ENCODE measurements around the gene RASA2. TPM values are rescaled to one million over a fixed set of nuclear protein-coding genes. Genes with fewer than 3 reads are reported as not detected.
"Not testable (repeated sequence)": the region's sequence is repeated elsewhere in the genome, so short reads cannot be mapped to it uniquely, and the experiment has no call there.

RASA2 gene
- total RNA-seq, 1 donor from 2014 or later = 35.9 TPM

GRCh38 chr3:141529717-141530414, 43.0 kb downstream of the RASA2 start:
- DNase-seq (ENCODE audit: low spot score in 2 of 2) = no peak

GRCh38 chr3:141530415-141530768, 43.6 kb downstream of the RASA2 start:
- FAIRE-seq = no peak

More at GRCh38 chr3:141529717-141530414, 43.0 kb downstream of the RASA2 start:
- no peak for FAIRE-seq

GRCh38 chr3:141532609-141533008, 45.8 kb downstream of the RASA2 start:
- DNase-seq (ENCODE audit: low spot score in 2 of 2) = no peak
- FAIRE-seq = no peak

More at GRCh38 chr3:141530415-141530768, 43.6 kb downstream of the RASA2 start:
- no peak for DNase-seq (ENCODE audit: low spot score in 2 of 2)

- FAIRE-seq = not testable (repeated sequence)
These were observed 49.2 kb downstream of the RASA2 start for GRCh38 chr3:141536017-141536416.

GRCh38 chr3:141537856-141538255, 51.0 kb downstream of the RASA2 start:
- FAIRE-seq = no peak
- no peak for DNase-seq (ENCODE audit: low spot score in 2 of 2)

More at GRCh38 chr3:141536017-141536416, 49.2 kb downstream of the RASA2 start:
- DNase-seq (ENCODE audit: low spot score in 2 of 2) = not testable (repeated sequence)

GRCh38 chr3:141538568-141539240, 51.9 kb downstream of the RASA2 start:
- DNase-seq (ENCODE audit: low spot score in 2 of 2) = no peak
- no peak for FAIRE-seq

GRCh38 chr3:141539431-141540187, 52.8 kb downstream of the RASA2 start:
- no peak for DNase-seq (ENCODE audit: low spot score in 2 of 2)
- FAIRE-seq = no peak

GRCh38 chr3:141540531-141540930, 53.7 kb downstream of the RASA2 start:
- FAIRE-seq (peak; percentile 23), DNase-seq (ENCODE audit: low spot score in 2 of 2) (no peak)

- DNase-seq (ENCODE audit: low spot score in 2 of 2) = no peak
- FAIRE-seq = no peak
These were observed 55.6 kb downstream of the RASA2 start for GRCh38 chr3:141542202-141542969.

GRCh38 chr3:141542989-141543388, 56.2 kb downstream of the RASA2 start:
- peak; percentile 87 for FAIRE-seq

GRCh38 chr3:141544697-141545096, 57.9 kb downstream of the RASA2 start:
- FAIRE-seq (no peak), DNase-seq (ENCODE audit: low spot score in 2 of 2) (no peak)

More at GRCh38 chr3:141542989-141543388, 56.2 kb downstream of the RASA2 start:
- DNase-seq (ENCODE audit: low spot score in 2 of 2) = no peak

- no peak for FAIRE-seq
- DNase-seq (ENCODE audit: low spot score in 2 of 2) = no peak
These were observed 59.3 kb downstream of the RASA2 start for GRCh38 chr3:141546081-141546480.

- FAIRE-seq = no peak
- no peak for DNase-seq (ENCODE audit: low spot score in 2 of 2)
These were observed 59.8 kb downstream of the RASA2 start for GRCh38 chr3:141546586-141546985.

GRCh38 chr3:141547791-141548190, 61.0 kb downstream of the RASA2 start:
- no peak for FAIRE-seq

GRCh38 chr3:141550926-141551665, 64.3 kb downstream of the RASA2 start:
- no peak for FAIRE-seq

More at GRCh38 chr3:141547791-141548190, 61.0 kb downstream of the RASA2 start:
- DNase-seq (ENCODE audit: low spot score in 2 of 2) = no peak

GRCh38 chr3:141552440-141552991, 65.7 kb downstream of the RASA2 start:
- DNase-seq (ENCODE audit: low spot score in 2 of 2) (no peak), FAIRE-seq (no peak)

More at GRCh38 chr3:141550926-141551665, 64.3 kb downstream of the RASA2 start:
- DNase-seq (ENCODE audit: low spot score in 2 of 2) = no peak

- FAIRE-seq (no peak), DNase-seq (ENCODE audit: low spot score in 2 of 2) (no peak)
These were observed 66.2 kb downstream of the RASA2 start for GRCh38 chr3:141553055-141553454.

- FAIRE-seq (no peak), DNase-seq (ENCODE audit: low spot score in 2 of 2) (no peak)
These were observed 69.2 kb downstream of the RASA2 start for GRCh38 chr3:141556034-141556433.

GRCh38 chr3:141557961-141558706, 71.3 kb downstream of the RASA2 start:
- DNase-seq (ENCODE audit: low spot score in 2 of 2) (no peak), FAIRE-seq (no peak)

All from frontal cortex (tissue), 4 donors.